Endometrial microvascular endothelial cells (primary cell): ENCODE results near the gene MEGF6. TPM values are rescaled to one million over a fixed set of nuclear protein-coding genes. Genes with fewer than 3 reads are reported as not detected.

ENCODE experiments used
- in situ Hi-C: cut with HindIII; loops from 2 replicates; pipeline ENCODE4 v1.10.0; 2017; ENCODE audit warnings: low sequenced_read_pairs, low pct_unique_long_range_greater_than_20kb; ENCODE audit errors: inconsistent ontology term
- total RNA-seq: library from RNA; depleted of rRNA; stranded (reverse); fragments of >200 nt; gene quantifications from one replicate; pipeline ENCODE4 v1.2.3, GENCODE V29; 2015; ENCODE audit errors: inconsistent ontology term

MEGF6 gene
- total RNA-seq, 1 donor from 2014 or later: 2.0 TPM

- in situ Hi-C loops: no loop called here
Measured at GRCh38 chr1:3649342-3650247, 38.3 kb upstream of the MEGF6 start, which contains the start of gene WRAP73. Gene WRAP73 (minus strand): TSS chr1:3650103. CDS start chr1:3649999, 104 bp downstream.

- in situ Hi-C loops: no loop called here
Measured at GRCh38 chr1:3646596-3646995, 35.3 kb upstream of the MEGF6 start.

- in situ Hi-C loops: no loop called here
Measured at GRCh38 chr1:3645666-3646355, 34.5 kb upstream of the MEGF6 start.

GRCh38 chr1:3645247-3645646 lies 33.9 kb upstream of the MEGF6 start:
- in situ Hi-C loops: no loop called here

- in situ Hi-C loops: no loop called here
Measured at GRCh38 chr1:3644273-3644672, 33.0 kb upstream of the MEGF6 start.

GRCh38 chr1:3642919-3643675 lies 31.8 kb upstream of the MEGF6 start:
- in situ Hi-C loops: no loop called here

GRCh38 chr1:3641816-3642215 lies 30.5 kb upstream of the MEGF6 start:
- in situ Hi-C loops: no loop called here

GRCh38 chr1:3641046-3641760 lies 29.9 kb upstream of the MEGF6 start:
- in situ Hi-C loops: no loop called here

GRCh38 chr1:3640121-3640837 lies 29.0 kb upstream of the MEGF6 start:
- in situ Hi-C loops: no loop called here

GRCh38 chr1:3639397-3639911 lies 28.1 kb upstream of the MEGF6 start:
- in situ Hi-C loops: no loop called here

- in situ Hi-C loops: no loop called here
Measured at GRCh38 chr1:3638676-3639075, 27.4 kb upstream of the MEGF6 start.

- in situ Hi-C loops: no loop called here
Measured at GRCh38 chr1:3638027-3638426, 26.7 kb upstream of the MEGF6 start.

GRCh38 chr1:3636531-3636930 lies 25.2 kb upstream of the MEGF6 start:
- in situ Hi-C loops: no loop called here

GRCh38 chr1:3636080-3636479 lies 24.8 kb upstream of the MEGF6 start:
- in situ Hi-C loops: no loop called here

- in situ Hi-C loops: no loop called here
Measured at GRCh38 chr1:3634059-3634800, 22.9 kb upstream of the MEGF6 start.

GRCh38 chr1:3633344-3634058 lies 22.2 kb upstream of the MEGF6 start:
- in situ Hi-C loops: no loop called here
